Measurements from ENCODE around the gene TMEM252. TPM values are rescaled to one million over a fixed set of nuclear protein-coding genes. Genes with fewer than 3 reads are reported as not detected.
A peak's percentile ranks its signal among the peaks of the same experiment; 100 is the strongest.

The TMEM252 gene
- total and polyA plus RNA-seq, 4 donors, result 0.38 to 0.55 TPM; not detected in 2

DNA sequence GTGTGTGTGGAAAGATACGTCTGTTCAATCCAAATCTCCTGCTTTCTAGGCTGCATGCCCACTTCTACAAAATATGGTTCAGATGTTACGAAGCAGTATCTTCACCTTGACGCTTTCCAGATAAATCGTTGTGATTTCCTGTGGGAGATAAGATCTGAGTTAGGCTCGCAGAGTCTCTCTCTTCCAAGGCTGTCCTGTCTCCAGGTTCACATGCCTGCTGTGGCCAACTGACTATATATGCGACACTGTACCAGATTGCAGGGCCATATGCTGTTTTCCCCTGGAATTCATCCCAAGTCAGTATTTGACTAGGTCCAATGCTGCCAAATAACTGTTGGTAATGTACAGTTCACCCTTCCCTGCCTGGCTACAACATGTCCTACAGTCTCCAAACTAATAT, 47.9 kb downstream of the TMEM252 start:
- no peaks in the 10 kb centered on the region for H3K4me1 ChIP-seq (ENCODE audit: control insufficient read depth, insufficient read depth, low read length)
- H3K4me3 ChIP-seq (ENCODE audit: low read depth, low read length), result no peak overlapping the region
- DNase-seq (ENCODE audit: low read depth in 4 of 6, low spot score in 6 of 6), result peak in 2 of 6 donors; percentile 80 to 95
- no peaks in the 10 kb centered on the region for H3K9me3 ChIP-seq (ENCODE audit: control insufficient read depth, insufficient read depth, low read length)
- 69% methylated on average over 5 of the region's 6 CpGs for WGBS (ENCODE audit: insufficient coverage)
- no peaks in the 10 kb centered on the region for H3K27me3 ChIP-seq (ENCODE audit: control insufficient read depth, insufficient read depth, low read length)
- no peaks in the 10 kb centered on the region for H3K36me3 ChIP-seq (ENCODE audit: control insufficient read depth, insufficient read depth, low read length)
- H3K27ac ChIP-seq (ENCODE audit: low read depth, low read length), result no peak overlapping the region

DNA sequence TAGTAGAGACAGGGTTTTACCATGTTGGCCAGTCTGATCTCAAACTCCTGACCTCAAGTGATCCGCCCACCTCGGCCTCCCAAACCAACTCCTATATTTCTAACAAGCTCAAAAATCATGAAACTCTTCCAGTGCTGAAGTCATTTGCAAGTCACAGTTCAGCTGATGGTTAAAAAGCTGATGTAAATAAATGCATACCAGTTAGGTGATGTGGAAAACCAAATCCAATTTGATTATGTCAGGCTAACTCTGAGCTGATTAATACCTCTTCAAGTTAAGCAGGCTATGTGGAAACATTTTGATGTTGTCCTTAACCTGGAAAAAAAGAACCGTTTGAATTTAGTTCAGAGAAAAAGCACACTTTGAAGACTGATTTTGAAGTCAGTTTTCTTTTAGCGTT, 51.0 kb downstream of the TMEM252 start:
- Histone ChIP-seq H3K36me3 (ENCODE audit: control insufficient read depth, insufficient read depth, low read length) (no peaks in the 10 kb centered on the region), H3K27ac (ENCODE audit: low read depth, low read length) (no peak overlapping the region), H3K4me3 (ENCODE audit: low read depth, low read length) (no peak overlapping the region), H3K4me1 (ENCODE audit: control insufficient read depth, insufficient read depth, low read length) (no peaks in the 10 kb centered on the region), H3K27me3 (ENCODE audit: control insufficient read depth, insufficient read depth, low read length) (no peaks in the 10 kb centered on the region), H3K9me3 (ENCODE audit: control insufficient read depth, insufficient read depth, low read length) (no peaks in the 10 kb centered on the region)
- no peak for DNase-seq (ENCODE audit: low read depth in 4 of 6, low spot score in 6 of 6)
- WGBS (ENCODE audit: insufficient coverage), result no CpG with 5 or more reads among the region's 4 CpGs

DNA sequence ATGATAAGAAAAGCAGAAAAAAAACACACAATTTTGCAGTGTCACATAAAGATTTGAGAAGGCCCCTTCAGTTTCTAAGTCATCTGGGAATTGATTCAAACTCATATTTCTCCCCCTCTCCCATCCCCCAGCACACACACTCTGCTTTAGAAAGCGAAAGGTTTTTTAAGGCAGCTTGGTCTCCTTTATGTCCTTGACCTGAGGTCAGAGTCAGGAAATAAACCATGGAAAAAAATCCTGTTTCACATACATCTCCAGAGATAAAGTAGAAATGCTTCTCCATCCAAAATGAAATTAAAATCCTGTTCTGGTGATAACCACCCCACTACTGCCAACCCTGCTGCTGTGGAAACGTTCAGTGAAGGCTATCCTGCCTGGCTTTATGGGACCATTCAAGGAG, 52.6 kb downstream of the TMEM252 start:
- DNase-seq (ENCODE audit: low read depth in 4 of 6, low spot score in 6 of 6), result no peak
- Histone ChIP-seq H3K27ac (ENCODE audit: low read depth, low read length) (no peak overlapping the region), H3K4me3 (ENCODE audit: low read depth, low read length) (no peak overlapping the region), H3K9me3 (ENCODE audit: control insufficient read depth, insufficient read depth, low read length) (no peaks in the 10 kb centered on the region), H3K4me1 (ENCODE audit: control insufficient read depth, insufficient read depth, low read length) (no peaks in the 10 kb centered on the region), H3K27me3 (ENCODE audit: control insufficient read depth, insufficient read depth, low read length) (no peaks in the 10 kb centered on the region), H3K36me3 (ENCODE audit: control insufficient read depth, insufficient read depth, low read length) (no peaks in the 10 kb centered on the region)
- 80% methylated on average over 2 of the region's 2 CpGs for WGBS (ENCODE audit: insufficient coverage)

Other genes starting within 250 kb of the TMEM252 start
- under 1 TPM in 1 of 2 donors, not detected in 1; 0.17 TPM for gene FOXD4L3, start 238.0 kb downstream of the TMEM252 start, total RNA-seq
- under 1 TPM; 0.24 to 0.81 TPM for gene FOXD4L3, start 238.0 kb downstream of the TMEM252 start, polyA plus RNA-seq (ENCODE audit: insufficient read length in 2 of 2)
- gene PGM5, start 184.3 kb downstream of the TMEM252 start, total RNA-seq, result 10 to 100 TPM; 16.8 to 55.9 TPM
- 10 to 100 TPM in 1 of 2 donors, 1 to 10 TPM in 1; 5.2 to 11.5 TPM for gene PGM5, start 184.3 kb downstream of the TMEM252 start, polyA plus RNA-seq (ENCODE audit: insufficient read length in 2 of 2)
- gene PIP5K1B, start 164.4 kb upstream of the TMEM252 start, total RNA-seq, result 10 to 100 TPM; 16.0 to 19.9 TPM
- 1 to 10 TPM; 7.5 to 9.4 TPM for gene PIP5K1B, start 164.4 kb upstream of the TMEM252 start, polyA plus RNA-seq (ENCODE audit: insufficient read length in 2 of 2)